ENCODE results near the gene TBCC. TPM values are rescaled to one million over a fixed set of nuclear protein-coding genes. Genes with fewer than 3 reads are reported as not detected.

Gene TBCC, protein sequence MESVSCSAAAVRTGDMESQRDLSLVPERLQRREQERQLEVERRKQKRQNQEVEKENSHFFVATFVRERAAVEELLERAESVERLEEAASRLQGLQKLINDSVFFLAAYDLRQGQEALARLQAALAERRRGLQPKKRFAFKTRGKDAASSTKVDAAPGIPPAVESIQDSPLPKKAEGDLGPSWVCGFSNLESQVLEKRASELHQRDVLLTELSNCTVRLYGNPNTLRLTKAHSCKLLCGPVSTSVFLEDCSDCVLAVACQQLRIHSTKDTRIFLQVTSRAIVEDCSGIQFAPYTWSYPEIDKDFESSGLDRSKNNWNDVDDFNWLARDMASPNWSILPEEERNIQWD
- total RNA-seq = 10 to 100 TPM; 12.6 to 12.9 TPM

GRCh38 chr6:42745640-42746462 lies at the start of gene TBCC:
Gene TBCC (minus strand): TSS chr6:42746103. CDS start chr6:42746073, 30 bp downstream.
- Mint-ChIP-seq H3K36me3 (ENCODE audit: low read depth) (peaks cover 12% of the 10 kb centered on the region), H3K27ac (peak within 1 kb of the TSS; percentile 99), H3K4me3 (peak within 1 kb of the TSS; percentile 100), H3K4me1 (ENCODE audit: low read depth) (peaks cover 25% of the 10 kb centered on the region), H3K9me3 (peaks cover 8% of the 10 kb centered on the region), H3K27me3 (ENCODE audit: low read depth) (no peaks in the 10 kb centered on the region)
- intact Hi-C loops (cut with micrococcal nuclease) = loop anchor here (1.0 to 10.0 kb wide), 16 partner anchors 20 to 961 kb away; partner anchors contain the start of genes BICRAL, CNPY3, KLC4 and KLHDC3
- DNase-seq = peak; percentile 98
- CTCF ChIA-PET = interaction anchor here (1.2 kb wide), 1 partner anchor 30 kb away, joined by 7 read pairs; no protein-coding TSS in a partner anchor

DNA sequence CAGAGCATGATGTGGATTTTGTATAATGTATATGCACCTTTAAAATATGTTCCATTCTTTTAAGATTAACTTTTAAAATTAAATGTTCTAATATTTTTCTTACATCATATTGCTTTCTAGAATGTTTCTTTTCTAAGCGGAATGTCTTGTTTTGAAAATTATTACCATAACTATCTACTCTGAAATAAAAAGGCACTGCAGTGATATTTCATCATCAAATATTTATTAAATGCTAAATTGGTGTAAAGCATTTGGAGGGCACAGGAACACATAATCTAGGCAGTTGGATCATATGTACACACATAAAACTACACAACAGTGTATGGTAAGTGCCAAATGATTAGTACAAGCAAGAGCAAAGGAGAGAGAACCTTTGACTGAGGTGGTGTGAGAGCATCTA lies 49.7 kb upstream of the TBCC start:
- no peak for DNase-seq
- Mint-ChIP-seq H3K9me3 (no peaks in the 10 kb centered on the region), H3K27ac (no peak overlapping the region), H3K27me3 (ENCODE audit: low read depth) (no peaks in the 10 kb centered on the region), H3K4me1 (ENCODE audit: low read depth) (peaks cover 15% of the 10 kb centered on the region), H3K4me3 (no peak overlapping the region), H3K36me3 (ENCODE audit: low read depth) (no peaks in the 10 kb centered on the region)
- CTCF ChIA-PET = no interaction called here
- intact Hi-C loops (cut with micrococcal nuclease) = no loop called here

GRCh38 chr6:42791706-42792320 lies 45.9 kb upstream of the TBCC start:
- CTCF ChIA-PET = interaction anchor here (0.6 kb wide), 2 partner anchors 62 to 131 kb away, joined by 3 to 5 read pairs; no protein-coding TSS in a partner anchor
- DNase-seq = no peak

DNA sequence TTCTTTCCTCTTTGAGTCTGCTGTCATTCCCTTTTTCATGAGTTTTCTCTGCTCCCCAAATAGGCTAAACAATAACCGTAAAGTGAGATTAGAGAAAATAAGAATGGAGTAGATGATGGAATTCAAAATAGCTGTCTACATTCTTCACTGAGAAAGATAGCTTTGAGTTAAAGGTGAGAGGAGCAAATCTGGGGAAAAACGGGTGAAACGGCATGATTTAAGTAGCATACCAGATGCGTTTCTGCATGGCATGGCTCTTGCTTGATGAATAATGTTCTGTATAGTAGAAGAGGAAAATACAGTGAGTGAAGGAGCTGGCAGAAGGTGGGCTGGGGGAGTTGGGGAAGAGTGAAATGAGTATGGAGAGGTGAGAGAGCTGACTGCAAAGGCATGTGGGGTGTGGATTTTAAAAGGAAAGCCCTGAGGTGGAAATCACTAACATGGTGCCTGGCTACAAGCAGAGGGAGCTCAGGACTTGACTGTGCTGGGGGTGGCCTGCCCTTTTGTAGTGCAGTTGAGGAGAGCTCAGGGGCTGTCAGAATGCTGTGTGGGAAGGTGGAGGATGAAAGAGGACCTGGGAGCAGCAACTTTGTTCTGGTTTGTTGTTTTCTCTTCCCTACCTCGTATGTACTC lies 44.8 kb upstream of the TBCC start:
- CTCF ChIA-PET = no interaction called here
- peaks cover 19% of the 10 kb centered on the region for H3K4me1 Mint-ChIP-seq (ENCODE audit: low read depth)
- H3K4me3 Mint-ChIP-seq = no peak overlapping the region
- intact Hi-C loops (cut with micrococcal nuclease) = no loop called here
- H3K36me3 Mint-ChIP-seq (ENCODE audit: low read depth) = no peaks in the 10 kb centered on the region
- no peaks in the 10 kb centered on the region for H3K9me3 Mint-ChIP-seq
- peak; percentile 36 for DNase-seq
- no peaks in the 10 kb centered on the region for H3K27me3 Mint-ChIP-seq (ENCODE audit: low read depth)
- peak overlapping the region; percentile 2 for H3K27ac Mint-ChIP-seq

More at GRCh38 chr6:42791706-42792320, 45.9 kb upstream of the TBCC start:
- no peak overlapping the region for H3K4me3 Mint-ChIP-seq
- H3K27ac Mint-ChIP-seq = no peak overlapping the region
- H3K4me1 Mint-ChIP-seq (ENCODE audit: low read depth) = peaks cover 28% of the 10 kb centered on the region
- no peaks in the 10 kb centered on the region for H3K9me3 Mint-ChIP-seq
- H3K36me3 Mint-ChIP-seq (ENCODE audit: low read depth) = no peaks in the 10 kb centered on the region
- intact Hi-C loops (cut with micrococcal nuclease) = no loop called here
- H3K27me3 Mint-ChIP-seq (ENCODE audit: low read depth) = no peaks in the 10 kb centered on the region

- H3K27ac Mint-ChIP-seq = peak overlapping the region; percentile 37
- peaks cover 19% of the 10 kb centered on the region for H3K4me1 Mint-ChIP-seq (ENCODE audit: low read depth)
- H3K4me3 Mint-ChIP-seq = no peak overlapping the region
- CTCF ChIA-PET = no interaction called here
- no peaks in the 10 kb centered on the region for H3K27me3 Mint-ChIP-seq (ENCODE audit: low read depth)
- H3K9me3 Mint-ChIP-seq = no peaks in the 10 kb centered on the region
- H3K36me3 Mint-ChIP-seq (ENCODE audit: low read depth) = peaks cover 5% of the 10 kb centered on the region
- no peak for DNase-seq
- intact Hi-C loops (cut with micrococcal nuclease) = loop anchor here (5.0 kb wide), 1 partner anchor 34 kb away; no protein-coding TSS in a partner anchor
These were observed 42.8 kb upstream of the TBCC start for GRCh38 chr6:42788671-42789070.

GRCh38 chr6:42787063-42787472 lies 41.2 kb upstream of the TBCC start:
- no peaks in the 10 kb centered on the region for H3K27me3 Mint-ChIP-seq (ENCODE audit: low read depth)
- intact Hi-C loops (cut with micrococcal nuclease) = loop anchor here (5.0 kb wide), 1 partner anchor 35 kb away; no protein-coding TSS in a partner anchor
- H3K4me3 Mint-ChIP-seq = no peak overlapping the region
- CTCF ChIA-PET = no interaction called here
- DNase-seq = no peak
- no peaks in the 10 kb centered on the region for H3K9me3 Mint-ChIP-seq
- H3K27ac Mint-ChIP-seq = no peak overlapping the region
- H3K36me3 Mint-ChIP-seq (ENCODE audit: low read depth) = peaks cover 8% of the 10 kb centered on the region
- peaks cover 19% of the 10 kb centered on the region for H3K4me1 Mint-ChIP-seq (ENCODE audit: low read depth)

DNA sequence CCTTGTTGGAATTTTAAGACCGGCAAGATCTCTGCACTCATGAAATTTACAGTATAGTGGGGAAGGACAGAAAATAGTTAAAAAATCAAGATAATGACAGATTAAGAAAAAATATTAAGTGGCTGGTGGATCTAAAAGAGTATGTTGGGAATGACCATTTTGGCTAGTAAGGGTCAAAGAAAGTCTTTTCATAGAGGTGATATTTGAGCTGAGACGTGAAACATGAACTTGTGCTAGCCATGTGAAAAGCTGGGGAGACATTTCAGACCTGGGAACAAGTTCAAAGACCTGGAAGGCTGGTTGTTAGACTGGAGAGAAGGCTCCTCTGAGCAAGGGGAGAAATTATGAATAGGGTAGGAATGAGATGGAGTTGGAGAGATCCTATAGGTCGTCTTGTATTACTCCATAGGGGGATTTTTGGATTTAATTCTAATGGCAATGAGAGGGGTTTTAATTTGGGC lies 40.7 kb upstream of the TBCC start:
- Mint-ChIP-seq H3K4me1 (ENCODE audit: low read depth) (peaks cover 19% of the 10 kb centered on the region), H3K27me3 (ENCODE audit: low read depth) (no peaks in the 10 kb centered on the region), H3K27ac (no peak overlapping the region), H3K9me3 (no peaks in the 10 kb centered on the region), H3K36me3 (ENCODE audit: low read depth) (peaks cover 10% of the 10 kb centered on the region), H3K4me3 (no peak overlapping the region)
- CTCF ChIA-PET = interaction anchor here (1.6 kb wide), 1 partner anchor 17 kb away, joined by 3 read pairs; no protein-coding TSS in a partner anchor
- intact Hi-C loops (cut with micrococcal nuclease) = loop anchor here (5.0 kb wide), 1 partner anchor 36 kb away; no protein-coding TSS in a partner anchor
- no peak for DNase-seq

DNA sequence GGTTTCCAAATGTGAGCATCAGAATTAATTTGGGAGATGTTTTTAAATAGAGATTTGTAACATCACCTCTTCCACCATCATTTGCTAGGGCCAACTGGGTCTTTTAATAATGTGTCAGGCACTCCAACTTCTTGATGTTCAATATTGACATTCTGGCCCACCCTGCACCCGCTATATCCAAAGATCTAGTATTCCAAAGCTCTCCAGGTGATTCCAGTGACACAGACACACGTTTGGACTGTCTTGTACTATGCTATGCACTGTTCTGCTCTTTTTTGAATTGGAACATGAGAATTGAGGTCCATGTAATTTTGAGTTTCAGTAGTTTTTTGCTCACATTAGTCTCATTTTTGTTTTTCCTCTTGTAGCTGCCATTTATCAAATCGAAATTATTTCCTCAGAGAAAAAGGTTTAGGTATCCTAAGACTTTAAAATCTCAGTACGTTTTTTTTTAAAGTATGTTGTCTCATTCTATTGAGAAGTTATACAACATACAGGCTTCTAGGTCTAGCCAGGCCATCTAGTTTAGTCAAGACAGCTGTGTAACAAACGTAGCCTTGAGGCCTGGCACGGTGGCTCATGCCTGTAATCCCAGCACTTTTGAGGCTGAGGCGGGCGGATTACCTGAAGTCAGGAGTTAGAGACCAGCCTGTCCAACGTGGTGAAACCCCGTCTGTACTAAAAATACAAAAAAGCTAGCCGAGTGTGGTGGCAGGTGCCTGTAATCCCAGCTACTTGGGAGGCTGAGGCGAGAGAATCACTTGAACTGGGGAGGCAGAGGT lies 39.0 kb upstream of the TBCC start:
- peak overlapping the region; percentile 100 for H3K27ac Mint-ChIP-seq

DNA sequence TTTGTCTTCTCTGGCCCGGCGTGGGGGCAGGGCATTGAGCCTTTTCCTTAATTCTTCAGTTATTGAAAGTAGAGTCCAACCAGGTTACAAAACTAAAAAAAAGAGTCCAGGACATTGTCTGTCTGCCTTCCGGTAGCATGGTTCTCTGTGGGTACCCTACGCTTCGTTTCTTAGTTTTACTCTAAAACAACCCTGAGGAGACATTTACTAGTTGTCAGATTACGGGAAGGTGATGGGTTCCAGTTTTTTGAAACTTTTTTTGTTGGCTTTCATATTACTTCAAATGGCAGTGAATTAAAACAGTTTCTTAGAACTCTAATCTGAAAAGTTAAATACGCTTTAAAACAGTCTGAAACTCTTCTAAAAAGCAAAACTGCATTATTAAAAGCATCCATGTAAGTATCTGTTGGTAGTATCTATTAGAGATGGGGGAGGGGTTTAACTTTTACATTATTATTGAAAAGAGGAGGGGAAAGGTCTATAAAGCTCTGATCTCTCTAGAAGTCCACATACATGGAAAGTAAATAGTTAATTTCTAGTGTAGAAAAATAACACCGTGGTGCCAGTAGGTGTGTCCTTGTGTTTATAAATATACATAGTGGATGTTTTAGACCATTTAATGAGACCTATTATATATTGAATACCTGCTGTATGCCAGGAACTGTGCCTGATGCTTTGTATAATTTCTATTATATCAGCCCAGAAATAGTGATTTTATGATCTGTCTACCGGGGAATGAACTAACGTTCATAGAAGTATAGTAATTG lies 38.2 kb upstream of the TBCC start:
- CTCF ChIA-PET = interaction anchor here (0.7 to 1.3 kb wide), 3 partner anchors 13 to 237 kb away, joined by 3 read pairs; no protein-coding TSS in a partner anchor

More for the DNA sequence above, 39.0 kb upstream of the TBCC start:
- H3K27me3 Mint-ChIP-seq (ENCODE audit: low read depth) = no peaks in the 10 kb centered on the region
- peaks cover 20% of the 10 kb centered on the region for H3K4me1 Mint-ChIP-seq (ENCODE audit: low read depth)
- H3K9me3 Mint-ChIP-seq = no peaks in the 10 kb centered on the region
- peak overlapping the region; percentile 91 for H3K4me3 Mint-ChIP-seq
- H3K36me3 Mint-ChIP-seq (ENCODE audit: low read depth) = peaks cover 10% of the 10 kb centered on the region
- intact Hi-C loops (cut with micrococcal nuclease) = loop anchor here (1.0 to 5.0 kb wide), 7 partner anchors 14 to 998 kb away; partner anchors contain the start of genes CNPY3, KLC4, MRPL2 and RPL7L1
- CTCF ChIA-PET = interaction anchor here (0.7 to 1.6 kb wide), 4 partner anchors 14 to 238 kb away, joined by 3 read pairs; no protein-coding TSS in a partner anchor
- DNase-seq = no peak

DNA sequence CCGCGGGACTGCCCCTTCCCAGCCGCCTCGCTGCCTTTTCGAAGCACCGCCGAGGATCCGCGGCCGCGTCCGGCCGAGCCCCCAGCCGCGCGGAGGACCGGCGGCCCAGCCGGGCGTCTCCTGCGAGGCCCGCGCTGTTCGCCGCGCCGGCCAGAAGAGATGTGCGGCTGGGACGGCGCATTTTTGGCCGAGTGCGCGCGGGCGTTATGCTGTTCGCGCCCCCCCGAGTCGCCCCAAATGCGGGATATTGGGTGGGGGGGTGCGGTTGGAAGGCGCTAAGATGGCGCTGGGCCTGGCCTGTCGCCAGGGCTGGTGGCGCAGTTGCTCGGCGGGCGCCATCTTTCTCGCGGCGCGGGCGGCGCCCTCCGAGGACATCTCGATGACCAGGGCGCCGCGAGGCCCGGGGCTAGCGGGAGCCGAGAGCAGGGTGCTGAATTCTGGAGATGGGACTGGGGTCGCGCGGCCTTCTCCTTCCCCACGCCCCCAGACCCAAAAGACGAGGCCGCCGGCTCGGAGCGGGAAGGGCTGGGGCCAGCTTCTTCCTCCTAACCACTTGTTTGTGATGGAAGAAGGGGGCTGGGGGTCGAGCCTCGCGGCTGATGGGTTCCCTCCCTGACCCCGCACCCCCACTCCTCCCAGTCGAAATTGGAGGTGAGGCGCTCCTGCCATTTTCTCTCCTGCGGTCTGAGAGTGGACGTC lies 37.4 kb upstream of the TBCC start:
- Mint-ChIP-seq H3K27me3 (ENCODE audit: low read depth) (no peaks in the 10 kb centered on the region), H3K27ac (peak overlapping the region; percentile 100), H3K4me1 (ENCODE audit: low read depth) (peaks cover 22% of the 10 kb centered on the region), H3K4me3 (peak overlapping the region; percentile 91), H3K9me3 (no peaks in the 10 kb centered on the region), H3K36me3 (ENCODE audit: low read depth) (peaks cover 10% of the 10 kb centered on the region)
- CTCF ChIA-PET = interaction anchor here (1.1 to 1.2 kb wide), 2 partner anchors 12 to 57 kb away, joined by 3 to 4 read pairs; no protein-coding TSS in a partner anchor
- DNase-seq = peak; percentile 75
- intact Hi-C loops (cut with micrococcal nuclease) = loop anchor here (5.0 kb wide), 4 partner anchors 56 to 996 kb away; partner anchors contain the start of genes CNPY3, KLC4, MRPL2 and TOMM6

More for the DNA sequence above, 38.2 kb upstream of the TBCC start:
- Mint-ChIP-seq H3K27ac (peak overlapping the region; percentile 100), H3K36me3 (ENCODE audit: low read depth) (peaks cover 10% of the 10 kb centered on the region), H3K9me3 (no peaks in the 10 kb centered on the region), H3K4me3 (peak overlapping the region; percentile 91), H3K27me3 (ENCODE audit: low read depth) (no peaks in the 10 kb centered on the region), H3K4me1 (ENCODE audit: low read depth) (peaks cover 17% of the 10 kb centered on the region)
- intact Hi-C loops (cut with micrococcal nuclease) = loop anchor here (1.0 to 5.0 kb wide), 6 partner anchors 13 to 997 kb away; partner anchors contain the start of genes CNPY3, KLC4, MRPL2 and RPL7L1
- no peak for DNase-seq
